GM10266 (cell line): ENCODE measurements around the gene MEGF6.

ENCODE experiments used
- DNase-seq: peaks from one replicate; pipeline ENCODE4 v3.0.0; 2012; ENCODE audit errors: extremely low spot score
- TF ChIP-seq, protein P1 (sequence below): IDR thresholded peaks from 2 replicates; pipeline ENCODE4 v1.5.1; 2012; ENCODE audit warnings: mild to moderate bottlenecking, low read depth; ENCODE audit not compliant: control insufficient read depth, insufficient read depth; ENCODE audit errors: missing control alignments

The MEGF6 gene

DNA sequence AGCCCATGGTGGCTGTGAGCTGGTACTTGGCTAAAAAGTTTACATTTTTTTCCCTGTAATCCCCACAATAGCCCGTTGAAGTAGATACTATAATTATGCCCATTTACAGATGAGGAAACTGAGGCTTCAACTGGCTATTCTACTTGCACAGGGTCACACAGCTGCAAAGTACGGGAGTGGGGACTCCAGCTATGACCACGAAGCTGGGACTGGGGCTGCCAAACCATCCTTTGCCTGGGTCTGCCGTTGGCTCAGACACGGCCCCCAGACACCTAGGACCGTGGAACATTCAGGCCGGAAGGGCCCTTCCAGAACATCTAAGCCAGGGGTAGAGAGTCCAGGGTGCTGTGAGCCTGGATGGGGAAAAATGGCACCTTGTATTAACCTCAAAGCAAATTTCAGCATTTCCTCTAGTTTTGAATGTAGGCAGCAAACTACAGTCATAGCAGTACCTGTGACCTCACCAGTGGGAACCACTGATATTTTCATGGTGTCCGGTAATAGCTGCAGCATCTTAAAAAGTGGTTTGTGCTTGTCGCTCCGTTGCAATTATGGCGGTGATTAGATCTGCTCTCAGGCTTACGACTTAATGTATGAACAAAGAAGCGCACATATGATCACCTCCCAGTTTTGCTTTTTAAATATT, 45.3 kb upstream of the MEGF6 start:
- DNase-seq: peak; percentile 90
- TF ChIP-seq, protein P1, sequence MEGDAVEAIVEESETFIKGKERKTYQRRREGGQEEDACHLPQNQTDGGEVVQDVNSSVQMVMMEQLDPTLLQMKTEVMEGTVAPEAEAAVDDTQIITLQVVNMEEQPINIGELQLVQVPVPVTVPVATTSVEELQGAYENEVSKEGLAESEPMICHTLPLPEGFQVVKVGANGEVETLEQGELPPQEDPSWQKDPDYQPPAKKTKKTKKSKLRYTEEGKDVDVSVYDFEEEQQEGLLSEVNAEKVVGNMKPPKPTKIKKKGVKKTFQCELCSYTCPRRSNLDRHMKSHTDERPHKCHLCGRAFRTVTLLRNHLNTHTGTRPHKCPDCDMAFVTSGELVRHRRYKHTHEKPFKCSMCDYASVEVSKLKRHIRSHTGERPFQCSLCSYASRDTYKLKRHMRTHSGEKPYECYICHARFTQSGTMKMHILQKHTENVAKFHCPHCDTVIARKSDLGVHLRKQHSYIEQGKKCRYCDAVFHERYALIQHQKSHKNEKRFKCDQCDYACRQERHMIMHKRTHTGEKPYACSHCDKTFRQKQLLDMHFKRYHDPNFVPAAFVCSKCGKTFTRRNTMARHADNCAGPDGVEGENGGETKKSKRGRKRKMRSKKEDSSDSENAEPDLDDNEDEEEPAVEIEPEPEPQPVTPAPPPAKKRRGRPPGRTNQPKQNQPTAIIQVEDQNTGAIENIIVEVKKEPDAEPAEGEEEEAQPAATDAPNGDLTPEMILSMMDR: no peak

DNA sequence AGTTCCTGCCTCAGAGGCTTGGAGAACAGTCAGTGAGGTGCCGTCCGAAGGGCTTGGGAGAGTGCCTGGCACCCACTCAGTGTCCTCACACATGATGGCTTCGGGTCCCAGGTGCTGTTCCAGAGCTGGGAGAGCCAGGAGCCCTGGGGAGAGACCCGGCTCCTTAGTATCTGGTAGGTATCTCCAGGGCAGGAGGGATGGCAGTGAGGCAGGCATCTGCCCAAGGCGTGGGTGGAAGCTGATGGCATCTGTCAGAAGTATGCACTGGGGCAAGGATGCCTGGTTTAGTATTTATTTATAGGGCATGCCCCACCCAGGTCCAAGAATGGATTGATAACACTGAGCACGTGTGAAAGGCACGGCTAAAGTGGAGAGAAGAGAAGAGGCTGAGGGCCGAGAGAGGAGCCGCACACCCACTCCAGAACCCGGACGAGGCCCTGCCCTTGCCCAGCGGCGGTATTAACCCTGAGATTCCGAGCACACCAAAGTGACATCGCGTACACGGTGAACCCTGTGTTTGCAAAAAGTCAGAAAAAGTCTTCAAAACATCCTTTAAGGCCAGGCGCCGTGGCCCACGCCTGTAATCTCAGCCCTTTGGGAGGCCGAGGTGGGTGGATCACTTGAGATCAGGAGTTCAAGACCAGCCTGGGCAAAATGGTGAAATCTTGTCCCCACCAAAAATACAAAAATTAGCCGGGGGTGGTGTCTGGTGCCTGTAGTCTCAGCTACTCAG, 43.4 kb upstream of the MEGF6 start:
- TF ChIP-seq, protein P1: no peak
- DNase-seq: no peak

DNA sequence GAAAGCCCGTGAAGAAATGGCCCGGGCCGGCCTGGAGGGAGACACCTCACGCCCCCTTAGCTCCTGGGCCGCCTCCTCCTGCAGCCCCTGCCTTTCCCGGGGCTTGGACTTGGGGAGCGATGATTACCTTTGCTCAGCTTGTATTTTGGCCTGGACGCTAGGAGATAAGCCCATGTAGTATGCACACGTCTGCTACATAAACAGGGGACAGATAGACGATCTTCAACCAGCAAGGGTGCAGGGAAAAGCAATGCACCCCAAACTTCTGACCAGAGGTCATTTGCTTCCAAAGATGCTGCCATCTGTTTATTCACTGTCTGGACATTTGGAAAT, 41.9 kb upstream of the MEGF6 start:
- DNase-seq: no peak
- TF ChIP-seq, protein P1: no peak

DNA sequence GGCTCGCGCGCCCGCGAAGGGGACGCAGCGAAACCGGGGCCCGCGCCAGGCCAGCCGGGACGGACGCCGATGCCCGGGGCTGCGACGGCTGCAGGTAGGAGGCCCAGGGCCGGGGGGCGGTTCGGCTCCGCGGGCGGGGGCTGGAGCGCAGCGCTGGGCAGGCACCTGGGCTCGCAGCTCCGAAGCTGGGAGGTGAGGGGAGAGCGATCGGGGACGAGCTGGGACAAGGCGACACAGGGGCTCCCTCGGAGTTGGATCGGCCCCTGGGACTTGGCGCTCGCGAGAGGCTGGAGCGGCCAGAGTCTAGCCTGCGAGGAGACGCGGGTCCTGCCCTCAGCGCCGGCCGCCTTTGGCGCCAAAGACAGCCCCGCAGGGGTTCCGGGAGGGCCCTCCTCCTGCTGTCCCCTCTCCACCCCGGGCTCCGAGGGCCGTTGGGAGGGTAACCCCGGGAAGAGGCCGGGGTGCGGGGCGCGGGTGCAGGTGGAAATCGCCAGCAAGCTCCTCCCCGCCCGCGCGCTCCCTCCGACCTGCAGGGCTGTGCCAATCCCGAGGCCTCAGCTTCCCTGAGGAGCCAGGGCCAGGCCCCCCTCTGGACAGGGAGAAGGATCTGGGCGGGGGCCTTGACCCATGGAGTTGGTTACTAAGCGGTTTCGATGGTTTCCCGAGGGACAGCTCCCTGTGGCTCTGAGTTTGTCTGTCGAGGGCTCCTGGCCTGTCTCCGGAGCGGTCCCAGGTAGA, 41.4 kb upstream of the MEGF6 start:
- TF ChIP-seq, protein P1: no peak
- no peak for DNase-seq

DNA sequence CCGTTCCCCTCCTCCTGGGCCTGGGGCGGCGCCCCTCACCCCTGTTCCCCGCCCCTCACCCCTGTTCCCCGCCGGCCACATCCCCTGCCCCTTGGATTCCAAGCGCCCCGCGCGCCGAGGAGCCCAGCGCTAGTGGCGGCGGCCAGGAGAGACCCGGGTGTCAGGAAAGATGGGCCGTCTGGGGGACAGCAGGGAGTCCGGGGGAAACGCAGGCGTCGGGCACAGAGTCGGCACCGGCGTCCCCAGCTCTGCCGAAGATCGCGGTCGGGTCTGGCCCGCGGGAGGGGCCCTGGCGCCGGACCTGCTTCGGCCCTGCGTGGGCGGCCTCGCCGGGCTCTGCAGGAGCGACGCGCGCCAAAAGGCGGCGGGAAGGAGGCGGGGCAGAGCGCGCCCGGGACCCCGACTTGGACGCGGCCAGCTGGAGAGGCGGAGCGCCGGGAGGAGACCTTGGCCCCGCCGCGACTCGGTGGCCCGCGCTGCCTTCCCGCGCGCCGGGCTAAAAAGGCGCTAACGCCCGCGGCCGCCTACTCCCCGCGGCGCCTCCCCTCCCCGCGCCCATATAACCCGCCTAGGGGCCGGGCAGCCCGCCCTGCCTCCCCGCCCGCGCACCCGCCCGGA, 40.7 kb upstream of the MEGF6 start, which contains the start of gene TP73:
TP73 (plus strand) TSS at position 587 of the 618 bp plus-strand sequence. CDS start 29,850 bp downstream, outside the sequence.
- peak; percentile 85 for DNase-seq
- TF ChIP-seq, protein P1: no peak

DNA sequence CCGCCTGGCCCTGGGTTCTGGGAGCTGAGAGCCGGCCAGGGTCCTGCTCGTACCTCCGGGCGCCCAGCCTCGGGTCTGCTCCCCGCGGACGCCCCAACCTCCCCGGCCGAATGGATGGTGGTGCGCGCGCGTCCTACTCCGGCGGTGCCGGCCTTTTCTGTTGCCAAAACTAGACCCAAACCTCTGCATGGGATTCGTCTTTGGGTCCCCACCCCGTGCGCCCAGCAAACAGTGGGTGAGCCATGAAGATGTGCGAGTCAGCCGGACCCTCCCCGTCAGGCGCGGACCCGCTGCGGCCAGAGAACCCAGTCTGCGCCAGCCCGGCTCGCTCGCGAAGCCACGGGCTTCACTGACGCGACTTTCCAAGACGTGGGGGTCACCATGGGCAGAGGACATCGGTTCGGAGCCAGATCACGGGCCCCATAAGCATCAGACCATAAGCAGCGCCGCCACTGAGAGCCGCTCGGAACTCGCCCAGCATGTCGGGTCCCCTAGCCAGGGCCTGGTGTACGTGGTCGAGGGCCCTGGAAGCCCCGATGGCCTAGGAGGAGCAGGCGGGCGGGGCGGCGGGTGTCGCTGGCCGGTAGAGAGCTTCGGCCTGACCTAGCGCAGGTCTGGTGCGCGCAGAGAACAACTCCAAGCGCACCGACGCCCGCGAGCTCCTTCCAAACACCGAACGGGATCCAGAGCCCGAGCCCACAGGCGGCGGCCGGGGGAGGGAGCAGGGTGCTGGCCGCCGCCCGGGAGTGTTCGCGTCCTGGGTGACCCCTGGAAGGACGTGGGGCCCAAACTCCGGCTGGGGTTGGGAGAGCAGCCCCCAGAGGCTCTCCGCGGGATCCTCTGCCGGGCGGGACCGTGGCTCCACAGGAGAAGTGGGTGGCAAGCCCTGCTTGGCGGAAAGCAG, 40.0 kb upstream of the MEGF6 start:
- TF ChIP-seq, protein P1: no peak
- DNase-seq: peak; percentile 61
